H1 (cell line): ENCODE data around the gene PARP4. TPM values are rescaled to one million over a fixed set of nuclear protein-coding genes. Genes with fewer than 3 reads are reported as not detected.

Experiments used
- CTCF ChIA-PET: fragments of 300-600 bp; sonication (Branson Sonifier 250); formaldehyde crosslinking; loops from one replicate; lab custom pipeline; 2021; ENCODE audit not compliant: partially characterized antibody; lab: Charles Lee
- POLR2A ChIA-PET: fragments of 300-600 bp; sonication (Branson Sonifier 250); formaldehyde crosslinking; loops from one replicate; lab custom pipeline; 2021; ENCODE audit warnings: inconsistent platforms; ENCODE audit not compliant: partially characterized antibody; lab: Charles Lee
- DNase-seq, 2 experiments: peaks; one replicate each; pipeline versions ENCODE4 v3.0.0 to v3.0.0-alpha.2; 2010 to 2022; ENCODE audit warnings: low spot score in 2 of 2, low read depth in 1 of 2, mixed read lengths in 1 of 2
- FAIRE-seq: peaks from 2 replicates; lab custom pipeline; 2011; peaks lifted over from hg19 to GRCh38; lab: Jason Lieb, UNC
- H2AFZ ChIP-seq: 2 replicates; pipeline ENCODE4 v1.8.1; 2012; ENCODE audit warnings: low read length, inconsistent platforms
- H2AK5ac ChIP-seq: 2 replicates; pipeline ENCODE4 v1.6.1; 2013; ENCODE audit warnings: low read depth, low read length
- H2BK120ac ChIP-seq: replicated peaks from 2 replicates; pipeline ENCODE3; 2013; ENCODE audit warnings: low read depth, low read length, inconsistent platforms
- H2BK12ac ChIP-seq: 2 replicates; pipeline ENCODE4 v1.6.1; 2013; ENCODE audit warnings: low read depth, low read length
- H2BK15ac ChIP-seq: 2 replicates; pipeline ENCODE4 v1.6.1; 2013; ENCODE audit warnings: low read length
- H2BK20ac ChIP-seq: 2 replicates; pipeline ENCODE4 v1.6.1; 2013; ENCODE audit warnings: low read length
- H2BK5ac ChIP-seq: 2 replicates; pipeline ENCODE4 v1.6.1; 2013; ENCODE audit warnings: low read depth, low read length
- H3K14ac ChIP-seq: 2 replicates; pipeline ENCODE4 v1.6.1; 2013; ENCODE audit warnings: inconsistent platforms; ENCODE audit not compliant: insufficient read length
- H3K18ac ChIP-seq: 2 replicates; pipeline ENCODE4 v1.6.1; 2013; ENCODE audit warnings: low read length; ENCODE audit errors: extremely low read depth
- H3K23ac ChIP-seq: 2 replicates; pipeline ENCODE4 v1.6.1; 2013; ENCODE audit warnings: inconsistent platforms; ENCODE audit not compliant: insufficient read length
- H3K23me2 ChIP-seq: 2 replicates; pipeline ENCODE4 v1.6.1; 2013; ENCODE audit warnings: low read depth, low read length
- H3K27ac ChIP-seq: 2 replicates; pipeline ENCODE4 v1.6.1; 2011; ENCODE audit warnings: low read depth, low read length, inconsistent platforms
- H3K27me3 ChIP-seq, 4 experiments: replicated peaks in 1 of 4; 1 replicate in 1 of 4; 2 replicates in 3 of 4; pipeline versions ENCODE4 v1.6.1 to v1.8.1; 2011 to 2013; ENCODE audit warnings: low read length in 3 of 4, mild to moderate bottlenecking in 3 of 4, inconsistent platforms in 2 of 4, mixed read lengths in 2 of 4, moderate library complexity in 1 of 4; ENCODE audit not compliant: control insufficient read depth in 3 of 4, insufficient read depth in 3 of 4; ENCODE audit errors: extremely low read depth in 1 of 4
- H3K36me3 ChIP-seq, 4 experiments: 2 replicates each; pipeline versions ENCODE4 v1.6.1 to v1.8.1; 2011 to 2013; ENCODE audit warnings: mild to moderate bottlenecking in 4 of 4, low read length in 3 of 4, moderate library complexity in 2 of 4, control low read depth in 1 of 4, inconsistent platforms in 1 of 4; ENCODE audit not compliant: insufficient read depth in 4 of 4, control insufficient read depth in 2 of 4
- H3K4ac ChIP-seq: replicated peaks from 2 replicates; pipeline ENCODE3; 2013; ENCODE audit warnings: low read length, low read depth, mixed read lengths, inconsistent platforms; ENCODE audit not compliant: insufficient read length
- H3K4me1 ChIP-seq, 4 experiments: replicated peaks in 1 of 4; 1 replicate in 1 of 4; 2 replicates in 3 of 4; pipeline versions ENCODE4 v1.6.1 to v1.8.1; 2011 to 2013; ENCODE audit warnings: low read length in 3 of 4, inconsistent platforms in 2 of 4, mixed read lengths in 1 of 4; ENCODE audit not compliant: insufficient read depth in 4 of 4, control insufficient read depth in 3 of 4
- H3K4me2 ChIP-seq, 2 experiments: 2 replicates each; pipeline versions ENCODE4 v1.6.1 to v1.8.1; 2011 to 2013; ENCODE audit warnings: low read depth in 2 of 2, low read length in 2 of 2, control low read depth in 1 of 2, inconsistent platforms in 1 of 2, mild to moderate bottlenecking in 1 of 2; ENCODE audit not compliant: insufficient read depth in 1 of 2
- H3K4me3 ChIP-seq, 4 experiments: fragments of 200-600, 300-600 bp in 1 of 4; sonication (generic), shearing (Covaris generic), sonication (Bioruptor Twin) in 1 of 4; 2 replicates each; pipeline versions ENCODE4 v1.5.1 to v1.8.1; 2011 to 2016; ENCODE audit warnings: low read length in 4 of 4, low read depth in 3 of 4, control low read depth in 2 of 4, inconsistent platforms in 2 of 4, mild to moderate bottlenecking in 2 of 4, mixed read lengths in 1 of 4, moderate library complexity in 1 of 4; ENCODE audit not compliant: insufficient read depth in 2 of 4; ENCODE audit errors: extremely low read depth in 1 of 4
- H3K56ac ChIP-seq: replicated peaks from 2 replicates; pipeline ENCODE3; 2013; ENCODE audit warnings: low read depth, mild to moderate bottlenecking, mixed read lengths, low read length, inconsistent platforms; ENCODE audit not compliant: insufficient read length
- H3K79me1 ChIP-seq: 2 replicates; pipeline ENCODE4 v1.6.1; 2013; ENCODE audit warnings: low read depth, low read length, control low read depth
- H3K79me2 ChIP-seq, 2 experiments: 2 replicates each; pipeline versions ENCODE4 v1.6.1 to v1.8.1; 2012 to 2013; ENCODE audit warnings: low read length in 2 of 2, mild to moderate bottlenecking in 2 of 2, inconsistent platforms in 1 of 2; ENCODE audit not compliant: insufficient read depth in 2 of 2, control insufficient read depth in 1 of 2
- H3K9ac ChIP-seq, 4 experiments: replicated peaks in 1 of 4; 1 replicate in 1 of 4; 2 replicates in 3 of 4; pipeline versions ENCODE4 v1.6.1 to v1.8.1; 2011 to 2013; ENCODE audit warnings: low read depth in 3 of 4, low read length in 3 of 4, control low read depth in 2 of 4, mild to moderate bottlenecking in 2 of 4, moderate library complexity in 2 of 4, inconsistent platforms in 1 of 4; ENCODE audit errors: extremely low read depth in 1 of 4
- H3K9me3 ChIP-seq, 2 experiments: 2 replicates each; pipeline versions ENCODE4 v1.6.1 to v1.8.1; 2012 to 2013; ENCODE audit warnings: mild to moderate bottlenecking in 2 of 2, moderate library complexity in 2 of 2, control low read depth in 1 of 2, inconsistent platforms in 1 of 2, low read depth in 1 of 2, low read length in 1 of 2, mixed read lengths in 1 of 2; ENCODE audit not compliant: insufficient read depth in 2 of 2
- H4K20me1 ChIP-seq, 2 experiments: replicated peaks in 1 of 2; 2 replicates each; pipeline versions ENCODE3 to v1.8.1; 2011 to 2013; ENCODE audit warnings: inconsistent platforms in 2 of 2, low read length in 2 of 2, mild to moderate bottlenecking in 1 of 2; ENCODE audit not compliant: insufficient read depth in 2 of 2, control insufficient read depth in 1 of 2
- H4K5ac ChIP-seq: 2 replicates; pipeline ENCODE4 v1.6.1; 2013; ENCODE audit warnings: low read length, low read depth, mixed read lengths, inconsistent platforms; ENCODE audit not compliant: insufficient read length
- H4K8ac ChIP-seq: 2 replicates; pipeline ENCODE4 v1.8.0; 2013; ENCODE audit warnings: mild to moderate bottlenecking, moderate library complexity, low read length, inconsistent platforms; ENCODE audit not compliant: insufficient read depth; ENCODE audit errors: extremely low read depth
- H4K91ac ChIP-seq: replicated peaks from 2 replicates; pipeline ENCODE3; 2013; ENCODE audit warnings: low read length, mixed read lengths, inconsistent platforms; ENCODE audit not compliant: insufficient read length
- BCL11A ChIP-seq, 2 experiments: IDR thresholded peaks; one replicate each; pipeline ENCODE4 v1.6.1; 2011; ENCODE audit warnings: low read depth in 2 of 2, low read length in 2 of 2, mild to moderate bottlenecking in 2 of 2
- CBX5 ChIP-seq: fragments of 300-800, 300-1000 bp; sonication (generic); IDR thresholded peaks from 2 replicates; pipeline ENCODE4 v1.7.1; 2016; ENCODE audit warnings: antibody characterized with exemption, low read length, low read depth
- CBX8 ChIP-seq: fragments of 300-800, 300-1000 bp; sonication (generic); IDR thresholded peaks from 2 replicates; pipeline ENCODE4 v1.7.1; 2016; ENCODE audit warnings: low read depth, low read length, borderline replicate concordance
- CEBPB ChIP-seq: IDR thresholded peaks from 2 replicates; pipeline ENCODE4 v1.6.1; 2012; ENCODE audit warnings: low read depth, low read length
- HDAC2 ChIP-seq, 2 experiments: fragments of 300-600 bp in 1 of 2; sonication (generic) in 1 of 2; IDR thresholded peaks; 2 replicates each; pipeline ENCODE4 v1.6.1; 2011 to 2012; ENCODE audit warnings: low read depth in 2 of 2, low read length in 2 of 2, mild to moderate bottlenecking in 2 of 2, moderate library complexity in 2 of 2, borderline replicate concordance in 1 of 2, inconsistent platforms in 1 of 2
- POLR2AphosphoS5 ChIP-seq: IDR thresholded peaks from 2 replicates; pipeline ENCODE4 v1.6.1; 2011; ENCODE audit warnings: low read depth, low read length
- RAD21 ChIP-seq, 2 experiments: IDR thresholded peaks in 1 of 2; conservative IDR thresholded peaks in 1 of 2; 2 replicates each; pipeline ENCODE4 v1.6.1; 2011; ENCODE audit warnings: low read depth in 2 of 2, low read length in 2 of 2, improper control_type of control experiment in 1 of 2, inconsistent platforms in 1 of 2, mild to moderate bottlenecking in 1 of 2, moderate library complexity in 1 of 2
- SP1 ChIP-seq: IDR thresholded peaks from 2 replicates; pipeline ENCODE4 v1.6.1; 2011; ENCODE audit warnings: low read depth, low read length
- TCF12 ChIP-seq: IDR thresholded peaks from 2 replicates; pipeline ENCODE4 v1.6.1; 2011; ENCODE audit warnings: low read depth, mild to moderate bottlenecking, low read length
- ZNF274 ChIP-seq: IDR thresholded peaks from 2 replicates; pipeline ENCODE4 v1.7.0; 2012; ENCODE audit warnings: low read length, borderline replicate concordance; ENCODE audit errors: extremely low read depth
- WGBS, 2 experiments: shearing (Covaris generic) in 1 of 2; methylation state at CpG; one replicate each; pipeline versions ENCODE4 v1.1.6 to v1.1.7; 2013 to 2015; ENCODE audit warnings: low lambda C conversion rate in 2 of 2, mixed read lengths in 2 of 2, inconsistent platforms in 1 of 2, low coverage in 1 of 2, missing lambda C conversion rate in 1 of 2; ENCODE audit not compliant: insufficient replicate concordance in 2 of 2, insufficient coverage in 1 of 2, insufficient read length in 1 of 2; ENCODE audit errors: extremely low coverage in 1 of 2, missing lambda C conversion rate in 1 of 2; 5-methylcytosine and 5-hydroxymethylcytosine counted together
- polyA plus RNA-seq, 7 experiments: library from polyadenylated mRNA; depleted of rRNA in 3 of 7; stranded (reverse) in 5 of 7; unstranded in 2 of 7; fragments of >200 nt in 5 of 7; fragments of 200-250 nt in 2 of 7; gene quantifications; 1 replicate in 5 of 7; 2 replicates in 1 of 7; 4 replicates in 1 of 7; pipeline versions ENCODE4 v1.2.1 to v1.2.3, GENCODE V29; 2011 to 2013; ENCODE audit warnings: missing spikeins in 2 of 7, mixed read lengths in 2 of 7
- total RNA-seq: library from RNA; stranded (reverse); fragmentation: NEBNext Ultra II Directional; extraction: Animal tissue kit (Norgen Biotek cat#: 25700); gene quantifications from 2 replicates; pipeline ENCODE4 v1.2.1, GENCODE V29; 2021
- TF ChIP-seq, protein P1 (sequence below): IDR thresholded peaks from 2 replicates; pipeline ENCODE4 v1.6.1; 2012; ENCODE audit warnings: inconsistent platforms
- TF ChIP-seq, protein P2 (sequence below): IDR thresholded peaks from 2 replicates; pipeline ENCODE4 v1.6.1; 2012; ENCODE audit warnings: low read length, inconsistent platforms

The PARP4 gene
- total and polyA plus RNA-seq, 2 of the 8 experiments (the other 6 are each of a cell fraction or from before 2014, with no cell fraction given) = 22.2 to 40.3 TPM

DNA sequence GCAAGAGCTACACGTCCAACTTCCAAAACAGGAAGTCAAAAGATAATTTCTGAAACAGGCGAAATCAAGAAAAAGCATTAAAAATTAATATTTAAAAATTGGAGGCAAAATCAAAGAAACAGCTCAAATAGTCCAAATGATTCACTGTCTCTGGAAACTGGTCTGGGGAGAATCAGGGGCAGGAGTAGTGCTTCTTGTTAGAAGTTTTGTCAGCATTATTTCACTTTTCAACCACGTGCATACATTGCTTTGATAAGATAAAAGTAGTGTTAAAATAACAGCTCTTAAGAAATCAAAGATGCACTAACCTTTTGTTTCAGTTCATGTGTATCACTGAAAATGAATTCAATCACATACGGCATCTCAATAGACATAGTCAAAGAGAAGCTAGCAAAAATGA is 53.8 kb downstream of the PARP4 start:
- no peaks in the 10 kb centered on the region for H3K79me2 ChIP-seq
- no peak for TF ChIP-seq ZNF274
- TF ChIP-seq POLR2AphosphoS5 = no peak
- TF ChIP-seq SP1 = no peak
- TF ChIP-seq RAD21 (IDR thresholded peaks at IDR 0.05 in 1 of 2, conservative IDR thresholded peaks at IDR 0.05 in 1 of 2; ENCODE audit: low read depth in 2 of 2, low read length in 2 of 2) = no peak
- no peak for TF ChIP-seq CBX8
- no peak for TF ChIP-seq BCL11A (IDR thresholded peaks at IDR 0.05; ENCODE audit: low read depth in 2 of 2, low read length in 2 of 2)
- TF ChIP-seq HDAC2 (IDR thresholded peaks at IDR 0.05; ENCODE audit: borderline replicate concordance in 1 of 2, low read depth in 2 of 2, low read length in 2 of 2) = no peak
- TF ChIP-seq TCF12 = no peak
- TF ChIP-seq, protein P1, sequence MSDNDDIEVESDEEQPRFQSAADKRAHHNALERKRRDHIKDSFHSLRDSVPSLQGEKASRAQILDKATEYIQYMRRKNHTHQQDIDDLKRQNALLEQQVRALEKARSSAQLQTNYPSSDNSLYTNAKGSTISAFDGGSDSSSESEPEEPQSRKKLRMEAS = no peak
- TF ChIP-seq, protein P2, sequence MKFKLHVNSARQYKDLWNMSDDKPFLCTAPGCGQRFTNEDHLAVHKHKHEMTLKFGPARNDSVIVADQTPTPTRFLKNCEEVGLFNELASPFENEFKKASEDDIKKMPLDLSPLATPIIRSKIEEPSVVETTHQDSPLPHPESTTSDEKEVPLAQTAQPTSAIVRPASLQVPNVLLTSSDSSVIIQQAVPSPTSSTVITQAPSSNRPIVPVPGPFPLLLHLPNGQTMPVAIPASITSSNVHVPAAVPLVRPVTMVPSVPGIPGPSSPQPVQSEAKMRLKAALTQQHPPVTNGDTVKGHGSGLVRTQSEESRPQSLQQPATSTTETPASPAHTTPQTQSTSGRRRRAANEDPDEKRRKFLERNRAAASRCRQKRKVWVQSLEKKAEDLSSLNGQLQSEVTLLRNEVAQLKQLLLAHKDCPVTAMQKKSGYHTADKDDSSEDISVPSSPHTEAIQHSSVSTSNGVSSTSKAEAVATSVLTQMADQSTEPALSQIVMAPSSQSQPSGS = no peak
- no peak for TF ChIP-seq CBX5
- TF ChIP-seq CEBPB = no peak
- TF ChIP-seq, all 59 proteins: peak for 0
- Histone ChIP-seq H3K4me3 (no peak overlapping the region), H3K4me2 (no peak overlapping the region), H3K36me3 (peaks cover 2 to 25% (median 7%) of the 10 kb centered on the region in 4 experiments; a peak in 6 of 8 replicates), H2AFZ (no peak overlapping the region), H3K79me1 (no peaks in the 10 kb centered on the region; the same call in 1 of the 2 replicates), H4K5ac (no peak overlapping the region), H2BK5ac (no peak overlapping the region), H4K91ac (no peak overlapping the region), H4K8ac (no peak overlapping the region), H3K27ac (no peak overlapping the region), H3K56ac (no peak overlapping the region), H3K9ac (no peak overlapping the region), H2BK15ac (no peak overlapping the region), H2AK5ac (no peak overlapping the region), H4K20me1 (peaks cover 0 to 2% of the 10 kb centered on the region in 2 experiments), H3K9me3 (no peaks in the 10 kb centered on the region), H2BK12ac (no peak overlapping the region), H3K23ac (no peak overlapping the region), H3K23me2 (no peaks in the 10 kb centered on the region), H2BK20ac (no peak overlapping the region), H3K18ac (no peak overlapping the region), H3K27me3 (no peaks in the 10 kb centered on the region), H2BK120ac (no peak overlapping the region), H3K14ac (no peak overlapping the region), H3K4me1 (no peaks in the 10 kb centered on the region), H3K4ac (no peak overlapping the region)
- 85% methylated on average over 4 of the region's 4 CpGs; no CpG with 5 or more reads in 1 of the 2 experiments for WGBS, 2 experiments
- CTCF ChIA-PET = interaction anchor here (0.6 kb wide), 1 partner anchor 24 kb away, joined by 5 read pairs; no protein-coding TSS in a partner anchor
- no peak for DNase-seq
- FAIRE-seq = no peak
- POLR2A ChIA-PET = no interaction called here
